ENCODE data around the gene OPRL1.

OPRL1 gene

DNA sequence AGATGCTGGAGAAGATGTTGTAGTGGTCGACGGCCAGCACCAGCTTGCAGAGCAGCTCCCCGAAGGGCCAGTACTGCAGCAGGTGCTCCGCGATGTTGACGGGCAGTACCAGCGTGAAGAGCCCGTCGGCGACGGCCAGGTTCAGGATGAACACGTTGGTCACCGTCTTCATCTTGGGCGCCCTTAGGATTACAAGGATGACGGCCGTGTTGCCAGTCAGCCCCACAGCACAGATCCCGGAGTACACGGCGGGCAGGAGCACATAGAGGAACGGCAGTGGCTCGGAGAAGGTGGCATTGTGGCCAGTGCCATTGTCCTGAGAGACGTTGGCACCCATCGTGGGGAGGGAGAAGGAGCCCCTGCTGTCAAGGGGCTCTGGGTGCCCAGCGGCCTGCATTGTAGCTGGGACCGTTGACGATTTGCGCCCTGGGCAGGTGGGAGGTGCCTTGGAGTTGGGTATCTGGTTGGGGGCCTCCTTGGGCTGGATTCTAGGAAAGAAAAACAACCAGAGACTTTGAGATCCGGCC is 26.6 kb downstream of the OPRL1 start:
- H3K36me3 Mint-ChIP-seq: no peaks in the 10 kb centered on the region
- H3K4me1 Mint-ChIP-seq: peaks cover 60% of the 10 kb centered on the region
- no peak overlapping the region for H3K27ac Mint-ChIP-seq
- H3K4me3 Mint-ChIP-seq: no peak overlapping the region
- no peaks in the 10 kb centered on the region for H3K27me3 Mint-ChIP-seq
- H3K9me3 Mint-ChIP-seq: no peaks in the 10 kb centered on the region
- ATAC-seq: no peak

DNA sequence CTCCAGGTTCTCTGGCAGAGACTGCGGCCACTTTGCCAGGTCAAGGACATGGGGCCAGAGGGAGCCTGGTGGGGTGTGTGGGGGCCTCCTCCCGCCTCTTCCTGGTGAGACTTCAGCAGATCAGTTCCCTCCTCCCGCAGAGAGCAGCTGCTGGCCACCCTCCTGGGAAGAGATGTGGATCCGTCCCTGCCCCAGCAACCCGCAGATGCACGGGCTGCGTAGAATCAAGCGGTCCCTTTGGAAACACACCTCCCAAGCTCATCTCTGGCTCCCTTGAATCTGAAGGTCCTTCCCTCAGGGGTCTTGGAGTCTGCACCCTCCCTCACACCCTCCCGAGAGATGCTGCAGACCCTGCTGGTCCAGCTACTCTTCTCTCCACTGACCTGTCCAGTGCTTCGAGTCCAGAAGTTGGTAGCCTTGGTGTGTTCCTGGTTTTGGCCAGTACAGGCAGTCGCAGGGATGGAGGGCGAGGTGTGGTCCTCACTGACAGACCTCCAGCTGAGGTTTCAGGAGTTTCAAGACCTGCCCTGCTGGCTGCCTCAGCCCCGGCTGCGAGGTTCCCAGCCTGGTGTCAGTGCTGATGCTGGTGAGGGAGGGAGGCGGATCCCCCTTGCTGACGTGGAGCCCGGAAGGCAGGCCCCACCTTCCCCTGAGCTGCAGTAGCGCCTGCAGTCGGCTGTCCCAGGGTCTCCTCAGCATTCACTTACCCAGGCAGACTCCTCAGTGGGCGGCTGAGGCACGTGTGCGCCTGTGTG is 27.3 kb downstream of the OPRL1 start, which contains the start of gene NPBWR2:
TSS of gene NPBWR2 (minus strand) at position 585 of the 755 bp plus-strand sequence. CDS start 734 bp downstream, outside the sequence.
- ATAC-seq: peak; percentile 73
- no peaks in the 10 kb centered on the region for H3K36me3 Mint-ChIP-seq
- H3K27ac Mint-ChIP-seq: peak within 1 kb of the TSS; percentile 87
- H3K27me3 Mint-ChIP-seq: no peaks in the 10 kb centered on the region
- peaks cover 63% of the 10 kb centered on the region for H3K4me1 Mint-ChIP-seq
- peak within 1 kb of the TSS; percentile 46 for H3K4me3 Mint-ChIP-seq
- H3K9me3 Mint-ChIP-seq: no peaks in the 10 kb centered on the region

DNA sequence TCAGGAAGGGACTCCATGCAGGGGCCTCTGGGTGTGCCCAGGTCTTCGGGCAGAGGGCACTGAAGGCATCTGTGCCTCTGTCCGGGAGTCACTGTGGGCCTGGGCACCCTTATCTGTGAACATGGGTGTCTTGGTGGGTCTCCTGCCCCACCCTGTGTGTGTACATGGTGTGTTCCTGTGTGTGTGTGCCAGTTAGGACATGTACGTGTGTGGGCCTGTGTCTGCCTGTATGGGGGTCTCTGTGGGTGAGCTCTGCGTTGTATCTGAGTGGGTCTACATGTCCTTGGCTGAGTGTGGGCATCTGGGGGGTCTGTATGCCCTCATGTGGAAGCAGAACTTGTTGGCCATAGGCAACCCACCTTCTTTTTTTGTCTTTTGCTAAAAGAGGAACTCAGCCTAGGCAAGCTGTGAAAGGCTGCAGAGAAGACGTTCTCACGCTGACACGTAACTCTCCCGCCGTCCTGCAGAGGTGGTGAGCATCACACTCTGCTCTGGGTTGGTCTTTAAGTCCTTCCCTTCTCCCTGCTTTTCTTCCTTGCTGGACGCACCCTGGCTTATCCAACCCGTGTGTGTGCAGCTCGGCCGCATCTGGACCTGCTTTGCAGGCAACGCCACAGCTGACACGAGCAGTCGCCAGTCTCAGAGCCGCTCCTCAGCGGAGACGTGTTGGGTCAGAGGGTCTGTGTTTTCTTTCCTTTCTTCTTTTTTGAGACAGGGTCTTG is 28.0 kb downstream of the OPRL1 start:
- no peaks in the 10 kb centered on the region for H3K27me3 Mint-ChIP-seq
- peak overlapping the region; percentile 87 for H3K27ac Mint-ChIP-seq
- H3K4me1 Mint-ChIP-seq: peaks cover 64% of the 10 kb centered on the region
- no peaks in the 10 kb centered on the region for H3K36me3 Mint-ChIP-seq
- peak; percentile 85 for ATAC-seq
- H3K4me3 Mint-ChIP-seq: peak overlapping the region; percentile 46
- no peaks in the 10 kb centered on the region for H3K9me3 Mint-ChIP-seq

DNA sequence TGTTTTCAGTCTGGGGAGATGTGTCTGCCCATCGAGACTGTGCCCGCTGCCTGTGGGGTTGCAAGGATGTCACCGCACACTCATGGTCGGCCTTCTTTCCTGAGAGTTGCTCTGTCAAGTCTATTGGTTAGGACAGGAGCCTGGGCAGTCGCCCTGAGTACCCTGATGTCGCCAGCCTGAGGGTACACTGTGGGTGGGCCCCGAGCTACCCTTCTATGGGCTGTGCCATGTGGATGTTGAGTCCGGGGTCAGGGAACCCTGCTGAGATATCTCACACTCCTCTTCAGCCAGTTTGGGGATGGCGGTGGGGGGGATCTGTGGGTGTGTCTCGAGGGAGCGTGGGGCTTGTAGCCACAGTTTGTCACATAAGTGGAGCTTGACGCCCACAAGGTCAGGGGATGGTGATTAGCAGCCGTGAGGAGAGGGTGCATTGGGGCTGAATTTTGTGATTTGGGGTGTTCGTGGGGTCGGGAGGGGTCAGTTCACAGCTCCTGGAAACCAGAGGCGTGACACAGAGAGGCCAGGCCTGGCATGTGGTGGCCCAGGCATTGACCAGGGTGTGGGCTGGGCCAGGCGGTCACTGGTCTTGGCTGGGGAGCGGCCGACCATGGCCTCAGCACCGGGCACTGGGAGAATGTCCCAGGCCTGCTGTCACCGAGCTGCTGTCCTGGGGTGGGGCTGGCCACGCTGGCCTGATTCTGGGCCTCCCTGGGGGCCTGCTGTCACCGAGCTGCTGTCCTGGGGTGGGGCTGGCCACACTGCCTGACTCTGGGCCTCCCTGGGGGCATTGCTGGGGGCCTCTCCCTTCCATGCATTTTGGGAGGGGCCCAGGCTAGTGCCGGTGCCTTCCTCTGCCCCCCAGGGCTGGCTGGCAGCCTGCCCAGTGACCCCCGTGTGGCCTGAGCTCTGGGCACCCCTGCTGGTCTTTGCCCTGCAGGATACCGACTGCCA is 29.1 kb downstream of the OPRL1 start:
- peaks cover 55% of the 10 kb centered on the region for H3K4me1 Mint-ChIP-seq
- no peaks in the 10 kb centered on the region for H3K27me3 Mint-ChIP-seq
- no peaks in the 10 kb centered on the region for H3K36me3 Mint-ChIP-seq
- ATAC-seq: no peak
- H3K9me3 Mint-ChIP-seq: no peaks in the 10 kb centered on the region
- peak overlapping the region; percentile 87 for H3K27ac Mint-ChIP-seq
- H3K4me3 Mint-ChIP-seq: no peak overlapping the region

DNA sequence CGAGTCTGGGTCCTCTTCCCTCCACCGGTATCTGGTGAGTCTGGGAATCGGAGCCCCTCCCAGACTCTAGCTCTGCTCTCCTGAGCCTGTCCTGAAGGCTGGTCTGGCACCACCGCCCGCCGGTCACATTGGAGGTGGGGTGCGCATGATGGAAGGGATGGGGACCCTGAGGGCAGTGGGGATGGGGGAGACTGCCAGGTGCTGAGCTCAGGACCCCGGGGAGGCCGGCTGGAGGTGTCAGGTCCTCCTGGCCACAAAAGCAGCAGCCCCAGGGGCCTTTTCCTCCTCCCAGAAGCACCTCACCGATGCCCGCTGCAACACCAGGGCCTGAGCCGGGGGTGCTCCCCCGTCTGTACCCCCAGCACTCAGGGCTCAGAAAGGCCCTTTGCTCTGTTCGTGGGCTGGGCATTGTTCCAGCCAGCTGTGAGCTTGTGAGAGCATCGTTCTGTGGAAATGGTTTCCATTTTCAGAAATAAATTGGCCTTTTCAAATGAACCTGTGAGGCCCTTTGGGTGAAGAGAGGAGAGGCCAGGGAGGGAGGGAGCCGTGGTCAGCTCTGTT is 30.0 kb downstream of the OPRL1 start:
- no peaks in the 10 kb centered on the region for H3K9me3 Mint-ChIP-seq
- H3K27ac Mint-ChIP-seq: no peak overlapping the region
- H3K4me1 Mint-ChIP-seq: peaks cover 55% of the 10 kb centered on the region
- H3K4me3 Mint-ChIP-seq: no peak overlapping the region
- ATAC-seq: no peak
- H3K36me3 Mint-ChIP-seq: no peaks in the 10 kb centered on the region
- no peaks in the 10 kb centered on the region for H3K27me3 Mint-ChIP-seq

DNA sequence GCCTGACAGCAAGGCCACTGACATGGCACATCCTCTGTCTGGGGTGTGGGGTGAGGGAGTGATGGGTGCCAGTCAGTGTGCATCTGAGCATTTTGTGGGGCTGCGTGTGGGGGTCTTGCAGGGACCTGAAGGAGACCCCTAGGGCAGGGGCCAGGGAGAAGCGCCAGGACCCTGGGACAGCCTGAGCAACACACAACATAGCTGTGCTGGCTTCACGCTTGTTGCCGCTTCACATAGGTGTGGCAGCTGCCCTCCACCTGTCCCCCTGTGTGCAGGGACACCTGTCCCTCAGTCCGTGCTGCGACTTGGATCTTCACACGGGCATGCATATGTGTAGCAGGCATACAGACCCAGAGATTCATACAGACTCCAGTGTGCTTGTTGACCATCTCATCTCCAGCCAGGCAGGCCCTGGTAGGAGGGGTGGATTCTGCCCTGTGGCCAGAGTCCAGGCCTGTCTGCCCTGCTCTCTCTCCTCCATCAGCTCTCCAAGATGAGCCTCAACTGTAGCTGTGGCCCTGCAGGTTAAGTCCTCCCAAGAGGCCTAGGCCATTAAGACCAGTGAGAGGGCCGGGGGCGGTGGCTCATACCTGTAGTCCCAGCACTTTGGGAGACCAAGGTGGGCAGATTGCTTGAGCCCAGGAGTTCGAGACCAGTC is 30.7 kb downstream of the OPRL1 start:
- Mint-ChIP-seq H3K4me3 (no peak overlapping the region), H3K27ac (no peak overlapping the region), H3K36me3 (no peaks in the 10 kb centered on the region), H3K4me1 (peaks cover 55% of the 10 kb centered on the region), H3K9me3 (no peaks in the 10 kb centered on the region), H3K27me3 (no peaks in the 10 kb centered on the region)
- ATAC-seq: no peak

DNA sequence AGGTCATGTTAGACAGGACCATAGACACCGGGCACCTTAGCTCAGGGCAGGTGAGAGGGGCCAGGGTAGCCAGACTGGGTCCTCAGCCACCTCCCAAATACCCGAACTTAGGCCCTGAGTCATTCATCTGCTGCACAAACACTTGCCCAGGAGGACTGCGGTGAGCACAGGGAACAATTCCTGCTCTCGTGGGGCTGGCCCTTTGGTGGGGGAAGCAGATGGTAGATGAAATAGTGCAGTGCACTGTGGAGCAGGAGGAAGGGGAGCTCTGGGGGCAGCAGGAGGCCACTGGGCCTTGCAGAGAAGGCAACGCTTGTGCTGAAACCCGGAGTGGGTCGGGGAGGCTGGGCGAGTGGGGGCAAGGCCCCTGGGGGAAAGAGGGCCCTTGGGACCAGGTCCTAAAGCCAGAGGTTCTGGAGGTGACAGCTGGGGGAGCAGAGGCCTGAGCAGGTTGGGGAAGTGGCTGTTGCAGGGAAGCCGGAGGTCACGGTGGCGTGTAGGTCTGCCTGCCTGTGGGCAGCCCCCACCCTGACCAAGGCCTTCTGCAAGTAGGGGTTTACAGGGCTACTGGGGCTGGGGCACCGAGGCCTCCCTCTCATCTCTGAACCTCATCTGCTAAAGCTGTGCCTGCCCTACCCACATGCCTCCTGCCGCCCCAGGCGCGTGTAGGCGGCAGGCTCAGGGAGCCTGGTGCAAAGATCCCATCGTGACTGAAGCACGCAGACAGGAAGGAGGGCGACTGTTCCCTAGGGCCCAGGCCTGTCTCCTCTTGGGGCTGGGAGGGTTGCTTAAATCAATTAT is 32.2 kb downstream of the OPRL1 start:
- ATAC-seq: peak; percentile 32
- no peaks in the 10 kb centered on the region for H3K36me3 Mint-ChIP-seq
- H3K9me3 Mint-ChIP-seq: no peaks in the 10 kb centered on the region
- no peaks in the 10 kb centered on the region for H3K27me3 Mint-ChIP-seq
- H3K4me1 Mint-ChIP-seq: peaks cover 43% of the 10 kb centered on the region
- H3K27ac Mint-ChIP-seq: peak overlapping the region; percentile 20
- H3K4me3 Mint-ChIP-seq: no peak overlapping the region

DNA sequence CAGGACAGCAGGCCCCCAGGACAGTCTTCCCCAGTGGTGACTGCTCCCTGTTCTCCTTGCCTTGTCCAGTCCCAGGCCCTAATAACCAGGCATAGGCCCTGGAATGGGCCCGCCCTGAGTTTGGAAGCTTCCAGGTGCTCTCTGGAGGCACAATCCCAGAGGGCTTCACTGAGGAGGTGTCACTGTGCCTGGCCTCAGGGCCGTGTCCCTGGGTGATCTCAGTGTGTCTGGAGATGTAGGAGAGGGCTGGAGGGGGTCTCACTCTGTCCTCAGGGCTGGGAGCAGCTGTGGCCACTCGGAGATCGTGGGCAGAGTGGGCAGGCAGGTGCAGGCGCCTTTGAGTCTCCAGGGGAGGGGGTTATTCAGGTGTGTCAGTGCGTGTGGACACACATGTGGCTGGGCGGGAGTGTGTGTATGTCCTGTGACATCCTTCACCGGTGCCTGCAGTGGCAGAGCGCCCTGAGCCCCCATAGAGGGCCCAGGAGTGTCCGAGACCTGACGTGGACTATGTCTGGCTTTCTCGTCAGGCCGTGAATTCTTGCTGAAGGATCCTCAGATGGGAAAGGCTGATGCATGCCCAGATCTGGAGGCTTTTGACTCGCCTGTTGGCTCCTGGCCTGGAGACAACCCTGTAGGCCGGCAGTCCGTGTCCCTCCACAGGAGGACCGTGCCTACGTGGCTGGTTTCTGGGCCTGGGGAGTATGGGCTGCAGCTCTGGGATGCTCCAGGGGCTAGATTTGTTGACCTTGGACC is 33.0 kb downstream of the OPRL1 start:
- peak overlapping the region; percentile 20 for H3K27ac Mint-ChIP-seq
- H3K9me3 Mint-ChIP-seq: no peaks in the 10 kb centered on the region
- H3K4me3 Mint-ChIP-seq: no peak overlapping the region
- no peaks in the 10 kb centered on the region for H3K36me3 Mint-ChIP-seq
- no peaks in the 10 kb centered on the region for H3K27me3 Mint-ChIP-seq
- H3K4me1 Mint-ChIP-seq: peaks cover 35% of the 10 kb centered on the region
- no peak for ATAC-seq

DNA sequence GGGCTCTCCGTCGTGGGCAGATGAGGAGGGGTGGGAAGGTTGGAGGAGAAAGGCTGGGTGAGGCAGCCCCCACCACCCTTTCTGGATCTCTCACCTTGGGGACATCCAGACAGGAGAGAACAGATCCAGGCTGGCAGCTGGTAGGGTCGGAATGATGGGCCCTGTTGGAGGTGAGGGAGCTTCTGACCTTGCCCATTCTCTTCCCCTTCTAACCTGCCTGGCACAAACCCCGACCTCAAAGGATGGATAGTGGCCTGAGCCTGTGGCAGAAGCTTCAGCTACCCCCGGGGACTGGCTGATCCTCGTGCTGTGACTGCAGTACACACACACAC is 33.5 kb downstream of the OPRL1 start:
- Mint-ChIP-seq H3K4me3 (no peak overlapping the region), H3K9me3 (no peaks in the 10 kb centered on the region), H3K27me3 (no peaks in the 10 kb centered on the region), H3K4me1 (peaks cover 30% of the 10 kb centered on the region), H3K27ac (peak overlapping the region; percentile 20), H3K36me3 (no peaks in the 10 kb centered on the region)
- ATAC-seq: no peak

DNA sequence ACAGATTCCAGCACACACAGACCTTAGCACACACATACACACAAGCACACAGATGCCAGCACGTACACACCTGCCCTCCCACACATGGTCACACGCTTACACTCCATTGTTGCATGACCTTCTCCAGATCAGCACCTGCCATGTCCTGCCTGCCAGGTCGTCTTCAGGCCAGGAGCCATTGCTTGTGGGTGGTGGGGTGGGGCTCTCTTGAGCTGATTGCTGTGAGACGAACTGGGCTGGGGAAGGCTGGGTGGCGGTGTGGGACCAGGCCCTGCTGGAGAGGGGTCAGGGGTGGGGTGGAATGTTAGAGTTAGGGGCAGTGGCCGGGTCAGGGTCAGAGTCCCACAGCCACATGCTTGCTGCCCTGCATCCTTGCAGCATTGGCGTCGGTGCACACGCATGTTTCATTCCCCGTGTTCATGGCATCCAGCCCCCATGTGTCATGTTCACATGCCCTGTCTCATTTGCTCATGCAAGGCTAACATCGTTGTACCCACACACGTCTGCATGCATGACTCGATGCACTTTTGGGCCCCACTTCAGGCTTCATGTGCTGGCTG is 34.0 kb downstream of the OPRL1 start:
- H3K27me3 Mint-ChIP-seq: no peaks in the 10 kb centered on the region
- H3K27ac Mint-ChIP-seq: no peak overlapping the region
- no peaks in the 10 kb centered on the region for H3K9me3 Mint-ChIP-seq
- H3K4me3 Mint-ChIP-seq: no peak overlapping the region
- no peaks in the 10 kb centered on the region for H3K36me3 Mint-ChIP-seq
- ATAC-seq: no peak
- peaks cover 25% of the 10 kb centered on the region for H3K4me1 Mint-ChIP-seq

DNA sequence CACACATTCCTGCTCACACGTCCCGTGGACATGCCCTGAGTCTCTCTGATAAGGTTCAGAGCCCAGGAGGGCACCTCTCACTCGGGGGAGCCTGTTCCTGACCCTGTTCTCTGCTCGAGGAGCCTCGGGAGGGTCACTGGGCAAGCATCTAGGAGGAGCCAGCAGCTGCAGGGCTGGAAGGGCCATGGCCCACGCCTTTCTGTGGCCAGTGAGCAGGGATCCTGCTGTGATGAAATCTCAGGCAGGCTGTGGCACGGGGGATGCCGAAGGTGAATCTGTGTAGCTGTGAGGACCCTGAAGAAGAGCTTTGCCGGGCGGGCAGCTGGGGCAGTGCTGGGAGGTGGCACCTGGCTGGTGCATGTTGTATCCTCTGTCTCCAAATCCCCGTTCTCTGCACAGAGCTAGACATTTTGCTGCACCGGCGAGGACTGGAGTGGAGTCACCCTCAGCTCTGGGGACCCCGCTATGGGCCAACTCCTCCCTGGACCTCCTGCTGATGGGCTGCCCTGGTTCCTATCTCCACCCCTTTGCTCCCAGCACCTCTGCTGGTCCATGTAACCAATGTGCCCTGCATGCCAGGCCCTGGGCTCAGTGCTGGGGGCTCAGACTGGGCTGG is 34.6 kb downstream of the OPRL1 start:
- H3K9me3 Mint-ChIP-seq: no peaks in the 10 kb centered on the region
- ATAC-seq: no peak
- no peak overlapping the region for H3K4me3 Mint-ChIP-seq

DNA sequence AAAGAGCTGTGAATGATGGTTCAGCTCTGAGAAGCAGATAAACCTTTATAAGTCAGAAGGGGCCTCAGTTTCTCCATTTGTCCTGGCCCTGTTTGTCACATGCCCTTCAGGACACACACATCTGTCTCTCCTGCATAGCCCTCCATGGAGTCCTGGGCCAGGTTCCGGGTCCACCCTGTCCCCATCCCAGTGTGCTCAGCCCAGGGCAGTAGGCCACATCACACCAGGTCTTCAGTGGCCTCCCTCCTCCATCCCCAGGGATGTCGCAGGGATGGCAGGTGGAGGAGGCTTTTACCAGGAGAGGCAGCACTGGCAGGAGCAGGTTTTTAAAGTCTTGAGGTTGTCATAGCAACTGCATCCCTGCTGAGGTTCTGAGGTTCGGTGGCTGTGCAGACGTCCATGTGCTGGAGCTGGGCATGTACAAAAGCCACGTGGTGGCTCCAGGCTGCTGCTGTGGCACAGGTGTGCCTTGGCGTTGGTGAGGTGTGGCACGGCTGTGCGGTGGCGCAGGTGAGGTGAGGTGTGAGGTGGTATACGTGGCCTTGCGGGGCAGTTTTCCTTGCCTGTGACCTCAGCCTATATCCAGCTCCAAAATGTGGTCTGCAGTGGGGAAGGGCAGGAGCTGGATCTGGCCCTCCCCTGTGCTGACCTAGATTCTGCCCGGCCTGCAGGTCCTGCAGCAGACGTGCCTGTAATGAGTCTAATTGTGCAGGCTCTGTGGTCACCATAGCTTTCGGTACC is 35.5 kb downstream of the OPRL1 start:
- H3K27ac Mint-ChIP-seq: no peak overlapping the region
- no peaks in the 10 kb centered on the region for H3K9me3 Mint-ChIP-seq
- H3K27me3 Mint-ChIP-seq: no peaks in the 10 kb centered on the region
- H3K36me3 Mint-ChIP-seq: no peaks in the 10 kb centered on the region
- ATAC-seq: no peak
- H3K4me1 Mint-ChIP-seq: peaks cover 28% of the 10 kb centered on the region
- no peak overlapping the region for H3K4me3 Mint-ChIP-seq

More for the DNA sequence above, 34.6 kb downstream of the OPRL1 start:
- Mint-ChIP-seq H3K27ac (no peak overlapping the region), H3K27me3 (no peaks in the 10 kb centered on the region), H3K36me3 (no peaks in the 10 kb centered on the region), H3K4me1 (peaks cover 24% of the 10 kb centered on the region)
